IPS DF 6.9 (cell line): ENCODE measurements around the gene TPGS1.

Source experiments
- DNase-seq: peaks from one replicate; pipeline ENCODE4 v3.0.0-alpha.2; 2013; ENCODE audit warnings: low read depth, low spot score
- H3K27ac ChIP-seq: one replicate; pipeline ENCODE4 v1.5.1; 2013; ENCODE audit warnings: low read length, control low read depth
- H3K27me3 ChIP-seq: 2 replicates; pipeline ENCODE4 v1.6.1; 2013; ENCODE audit warnings: mild to moderate bottlenecking, low read length; ENCODE audit not compliant: control insufficient read depth, insufficient read depth
- H3K36me3 ChIP-seq: 2 replicates; pipeline ENCODE4 v1.6.1; 2013; ENCODE audit warnings: low read length; ENCODE audit not compliant: control insufficient read depth, insufficient read depth
- H3K4me1 ChIP-seq: 2 replicates; pipeline ENCODE4 v1.6.1; 2013; ENCODE audit warnings: low read length; ENCODE audit not compliant: control insufficient read depth, insufficient read depth
- H3K4me3 ChIP-seq: 2 replicates; pipeline ENCODE4 v1.5.1; 2013; ENCODE audit warnings: mild to moderate bottlenecking, low read length
- H3K9me3 ChIP-seq: 2 replicates; pipeline ENCODE4 v1.6.1; 2013; ENCODE audit warnings: low read length, inconsistent platforms; ENCODE audit not compliant: control insufficient read depth, insufficient read depth
- WGBS: extraction: QIAGEN DNeasy Blood & Tissue Kit; methylation state at CpG from one replicate; pipeline ENCODE4 v1.1.7; 2013; ENCODE audit warnings: mixed read lengths, missing lambda C conversion rate; ENCODE audit not compliant: insufficient read length, insufficient coverage; 5-methylcytosine and 5-hydroxymethylcytosine counted together

TPGS1 gene

GRCh38 chr19:465056-465816 lies 42.1 kb upstream of the TPGS1 start:
- no peaks in the 10 kb centered on the region for H3K36me3 ChIP-seq
- H3K27ac ChIP-seq = no peak overlapping the region
- H3K27me3 ChIP-seq = peaks cover 7% of the 10 kb centered on the region
- 100% methylated on average over 2 of the region's 3 CpGs for WGBS
- H3K4me3 ChIP-seq = no peak overlapping the region
- H3K4me1 ChIP-seq = no peaks in the 10 kb centered on the region
- no peaks in the 10 kb centered on the region for H3K9me3 ChIP-seq
- DNase-seq = no peak

GRCh38 chr19:467554-467953 lies 39.7 kb upstream of the TPGS1 start:
- DNase-seq = no peak
- WGBS = no CpG with 5 or more reads among the region's 11 CpGs
- H3K36me3 ChIP-seq = no peaks in the 10 kb centered on the region

GRCh38 chr19:468587-469256 lies 38.6 kb upstream of the TPGS1 start:
- no peaks in the 10 kb centered on the region for H3K36me3 ChIP-seq
- H3K9me3 ChIP-seq = no peaks in the 10 kb centered on the region
- no peak for DNase-seq
- WGBS = no CpG with 5 or more reads among the region's 27 CpGs
- no peak overlapping the region for H3K27ac ChIP-seq
- no peaks in the 10 kb centered on the region for H3K4me1 ChIP-seq
- H3K4me3 ChIP-seq = no peak overlapping the region
- no peaks in the 10 kb centered on the region for H3K27me3 ChIP-seq

More at GRCh38 chr19:467554-467953, 39.7 kb upstream of the TPGS1 start:
- Histone ChIP-seq H3K9me3 (no peaks in the 10 kb centered on the region), H3K4me1 (no peaks in the 10 kb centered on the region), H3K27me3 (peaks cover under 1% of the 10 kb centered on the region; the same call in 1 of the 2 replicates), H3K4me3 (no peak overlapping the region), H3K27ac (no peak overlapping the region)

- H3K4me3 ChIP-seq = no peak overlapping the region
- no peak overlapping the region for H3K27ac ChIP-seq
- DNase-seq = no peak
- no peaks in the 10 kb centered on the region for H3K27me3 ChIP-seq
- H3K4me1 ChIP-seq = no peaks in the 10 kb centered on the region
- WGBS = no CpG with 5 or more reads among the region's 7 CpGs
- no peaks in the 10 kb centered on the region for H3K9me3 ChIP-seq
- H3K36me3 ChIP-seq = no peaks in the 10 kb centered on the region
Observed at GRCh38 chr19:469833-470232, 37.5 kb upstream of the TPGS1 start.

GRCh38 chr19:470701-471100 lies 36.6 kb upstream of the TPGS1 start:
- no peak overlapping the region for H3K4me3 ChIP-seq
- no peaks in the 10 kb centered on the region for H3K9me3 ChIP-seq
- no peak for DNase-seq
- WGBS = no CpG with 5 or more reads among the region's 20 CpGs
- H3K27ac ChIP-seq = no peak overlapping the region
- H3K36me3 ChIP-seq = no peaks in the 10 kb centered on the region
- no peaks in the 10 kb centered on the region for H3K27me3 ChIP-seq
- H3K4me1 ChIP-seq = no peaks in the 10 kb centered on the region

- Histone ChIP-seq H3K36me3 (no peaks in the 10 kb centered on the region), H3K27ac (no peak overlapping the region), H3K4me1 (no peaks in the 10 kb centered on the region), H3K4me3 (no peak overlapping the region), H3K27me3 (no peaks in the 10 kb centered on the region), H3K9me3 (no peaks in the 10 kb centered on the region)
- no peak for DNase-seq
- no CpG with 5 or more reads among the region's 23 CpGs for WGBS
Observed at GRCh38 chr19:472005-472858, 35.1 kb upstream of the TPGS1 start.

- H3K9me3 ChIP-seq = no peaks in the 10 kb centered on the region
- no peaks in the 10 kb centered on the region for H3K4me1 ChIP-seq
- no CpG with 5 or more reads among the region's 57 CpGs for WGBS
- no peaks in the 10 kb centered on the region for H3K36me3 ChIP-seq
- no peak overlapping the region for H3K27ac ChIP-seq
- no peaks in the 10 kb centered on the region for H3K27me3 ChIP-seq
- no peak overlapping the region for H3K4me3 ChIP-seq
- no peak for DNase-seq
Observed at GRCh38 chr19:474126-475078, 32.9 kb upstream of the TPGS1 start.

- Histone ChIP-seq H3K9me3 (no peaks in the 10 kb centered on the region), H3K27me3 (no peaks in the 10 kb centered on the region), H3K27ac (no peak overlapping the region), H3K36me3 (no peaks in the 10 kb centered on the region), H3K4me1 (no peaks in the 10 kb centered on the region), H3K4me3 (no peak overlapping the region)
- no peak for DNase-seq
- WGBS = no CpG with 5 or more reads among the region's 13 CpGs
Observed at GRCh38 chr19:475360-475759, 31.9 kb upstream of the TPGS1 start.

- Histone ChIP-seq H3K4me1 (no peaks in the 10 kb centered on the region), H3K27me3 (no peaks in the 10 kb centered on the region), H3K9me3 (no peaks in the 10 kb centered on the region), H3K4me3 (no peak overlapping the region), H3K27ac (no peak overlapping the region), H3K36me3 (no peaks in the 10 kb centered on the region)
- no peak for DNase-seq
- WGBS = no CpG with 5 or more reads among the region's 26 CpGs
Observed at GRCh38 chr19:478236-478903, 28.9 kb upstream of the TPGS1 start.
